C1 segment of cervical spinal cord (tissue), 14 donors: ENCODE data around the gene RTN4R.

ENCODE experiments used
- DNase-seq, 14 donors: peaks; one replicate each; lab custom pipeline; 2025; lab: John Stamatoyannopoulos, UW

RTN4R gene

DNA sequence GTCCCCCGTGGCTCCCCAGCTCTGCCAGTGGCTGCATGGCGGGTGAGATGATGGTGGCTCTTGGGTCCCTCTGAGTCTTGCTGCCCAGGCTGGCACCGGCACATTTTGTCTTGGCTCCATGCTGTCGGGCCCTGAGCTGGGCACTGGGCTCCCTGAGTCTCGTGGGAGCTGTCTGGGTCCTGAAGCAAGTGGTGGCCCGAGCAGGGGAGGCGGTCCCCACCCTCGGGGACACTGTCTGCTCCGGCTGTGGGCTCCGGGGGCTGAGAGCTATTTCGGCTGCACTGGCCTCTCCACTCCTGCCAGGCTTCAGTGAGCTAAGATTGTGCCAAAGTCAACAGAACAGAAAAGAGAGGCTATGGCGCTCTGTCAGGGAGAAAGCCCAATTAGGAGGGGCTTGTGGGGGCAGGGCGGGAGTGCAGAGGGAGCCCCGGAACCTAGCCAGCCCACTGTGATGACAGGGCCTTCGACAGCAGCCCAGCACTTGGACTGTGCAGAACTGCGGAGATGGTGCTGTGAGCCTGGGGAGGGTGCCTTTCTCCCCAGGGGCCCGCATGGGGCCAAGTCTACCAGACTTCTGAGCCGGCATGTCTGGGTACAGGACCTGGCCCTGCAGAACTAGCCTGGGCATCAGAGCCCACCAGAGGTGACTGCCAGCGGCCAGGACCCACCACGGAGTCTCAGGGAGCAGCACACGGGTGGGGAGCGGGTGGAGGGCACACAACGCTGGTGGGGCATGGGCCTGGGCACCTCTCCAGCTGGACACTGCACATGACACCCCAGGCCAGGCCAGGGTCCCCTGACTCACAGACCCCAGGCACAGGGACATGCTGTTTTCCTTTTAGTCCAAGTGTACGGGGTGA is 38.0 kb downstream of the RTN4R start:
- DNase-seq, result peak in 7 of 14 donors; percentile 14 to 62 (median 53)

DNA sequence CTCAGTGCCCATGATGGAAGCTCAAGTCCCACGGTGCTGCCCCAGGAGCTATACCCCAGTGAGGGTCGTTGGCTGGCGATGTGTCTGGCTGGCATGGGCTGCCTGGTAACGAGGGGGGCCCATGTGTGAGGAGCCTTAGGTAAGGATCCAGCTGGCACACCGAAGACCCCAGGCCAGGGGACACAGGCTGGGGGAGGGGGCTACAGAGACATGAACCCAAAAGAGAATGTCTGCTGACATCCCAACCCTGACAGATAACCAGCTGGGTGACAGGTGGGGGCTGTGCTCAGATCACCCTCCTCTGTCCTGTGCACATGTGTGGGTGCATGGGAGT is 39.2 kb downstream of the RTN4R start:
- no peak for DNase-seq

DNA sequence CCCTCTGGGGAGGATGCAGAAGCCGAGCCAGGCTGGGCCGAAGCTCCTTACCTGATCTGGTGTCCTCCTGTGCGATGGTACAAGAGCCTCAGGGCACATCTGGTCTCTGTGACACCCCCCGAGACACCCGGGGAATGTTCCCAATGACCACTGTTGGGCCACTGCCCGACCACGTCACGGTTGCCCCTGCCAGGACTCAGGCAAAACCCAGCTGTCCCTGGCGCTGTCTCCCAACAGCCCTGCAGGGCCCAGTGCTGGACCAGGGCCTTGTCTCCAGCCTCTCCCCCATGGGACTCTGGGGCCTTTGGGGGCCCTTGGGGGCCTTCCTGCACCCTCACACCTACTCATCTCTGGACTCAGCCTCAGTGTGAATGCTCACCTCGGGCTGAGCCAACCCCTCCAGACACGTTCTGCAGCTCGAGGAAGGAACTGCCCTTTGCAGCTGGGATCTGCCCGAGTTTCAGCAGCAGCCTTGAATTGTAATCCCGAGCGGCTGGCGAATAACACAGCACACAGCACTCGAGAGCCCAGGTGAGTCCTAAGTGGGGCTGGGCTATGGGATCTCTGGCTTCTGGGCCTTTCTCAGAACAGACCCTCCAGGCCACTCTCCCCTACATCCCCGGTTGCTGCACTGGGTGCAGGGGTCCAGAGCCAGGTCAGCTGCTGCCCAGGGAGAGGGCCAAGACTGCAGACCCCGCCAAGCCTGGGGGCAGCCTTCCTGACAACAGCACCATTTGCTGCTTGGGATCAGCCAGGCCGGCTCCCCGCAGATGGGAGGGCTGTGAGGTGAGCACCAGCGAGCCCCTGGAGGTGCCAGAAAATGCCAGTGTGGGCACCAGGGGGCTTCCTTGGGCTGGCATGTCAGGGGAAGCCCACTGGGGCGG is 39.8 kb downstream of the RTN4R start:
- peak in 5 of 14 donors; percentile 5 to 41 (median 12) for DNase-seq

DNA sequence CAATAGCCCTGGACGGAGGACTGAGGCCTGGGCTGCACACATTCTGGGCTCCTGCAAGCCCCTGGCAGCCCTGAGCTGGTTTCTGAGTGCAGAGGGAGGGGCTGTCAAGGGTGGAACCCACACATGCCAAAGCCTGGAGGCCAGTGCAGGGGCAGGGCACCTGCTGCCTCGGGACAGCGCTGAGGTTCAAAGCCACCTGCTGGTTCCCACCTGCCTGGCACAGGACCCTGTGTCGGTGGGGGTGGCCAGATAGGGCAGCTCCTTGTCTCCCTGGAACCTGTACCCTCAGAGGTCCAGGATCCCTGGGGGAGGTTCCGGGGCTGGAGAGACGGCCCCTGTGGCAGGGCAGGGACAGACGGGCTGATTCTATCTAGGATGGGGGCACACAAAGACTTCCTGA is 40.8 kb downstream of the RTN4R start:
- no peak for DNase-seq

DNA sequence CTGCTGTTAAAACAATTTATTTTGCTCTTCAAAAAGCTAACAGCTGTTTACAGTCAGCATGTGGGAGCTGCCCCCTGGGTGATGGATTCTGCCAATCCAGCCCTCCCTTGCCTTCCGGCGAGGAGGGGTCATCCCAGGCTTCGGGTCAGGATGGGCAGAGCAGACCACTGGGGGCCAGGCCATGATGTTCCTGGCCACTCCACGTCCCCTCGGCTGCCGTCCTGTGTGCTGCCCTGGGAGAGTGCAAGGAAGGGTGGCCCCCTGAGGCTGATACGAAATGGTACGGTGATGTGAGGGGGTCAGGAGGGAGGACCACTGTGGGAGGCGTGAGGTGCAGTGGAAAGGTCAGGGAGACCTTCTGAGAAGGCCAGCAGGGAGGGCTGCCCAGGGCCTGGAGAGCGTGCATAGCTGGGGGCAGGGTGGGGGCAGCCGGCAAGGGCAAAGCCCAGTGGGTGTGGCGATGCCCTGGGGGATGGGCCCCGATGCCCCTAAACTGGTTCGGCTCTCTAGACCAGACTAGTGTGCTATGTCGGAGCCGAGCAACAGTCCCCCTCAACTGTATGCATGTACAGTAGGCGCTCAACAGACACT is 41.3 kb downstream of the RTN4R start:
- no peak for DNase-seq

DNA sequence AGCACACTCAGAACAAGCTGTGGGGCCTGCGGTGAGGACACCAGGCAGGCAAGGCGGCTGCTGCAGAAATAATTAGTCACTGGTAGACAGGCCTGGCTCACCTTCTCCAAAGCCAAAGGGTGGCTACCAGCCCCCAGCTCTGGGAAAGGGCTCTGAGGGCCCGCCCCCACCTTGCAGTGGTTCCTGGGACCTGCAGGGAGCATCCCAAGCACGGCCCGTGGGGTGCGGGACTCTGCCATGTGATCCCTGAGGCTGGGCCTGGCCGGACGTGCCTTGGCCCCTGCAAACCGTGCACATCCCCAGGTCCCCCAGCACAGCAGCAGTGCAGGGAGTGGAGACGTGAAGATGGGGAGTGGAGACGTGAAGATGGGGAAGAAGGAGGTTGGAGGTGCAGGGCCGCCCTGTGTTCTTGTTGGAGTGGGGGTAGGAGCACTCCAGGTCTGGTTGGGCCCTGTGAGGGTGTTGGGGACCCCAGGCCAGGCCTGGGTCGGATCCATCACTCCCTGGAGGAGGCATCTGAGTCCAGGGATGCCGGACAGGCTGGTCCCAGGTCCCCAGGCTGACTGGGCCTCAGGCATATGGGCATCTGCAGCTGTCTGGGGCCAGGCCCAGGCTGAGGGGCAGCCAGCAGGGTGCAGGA is 41.9 kb downstream of the RTN4R start:
- no peak for DNase-seq

DNA sequence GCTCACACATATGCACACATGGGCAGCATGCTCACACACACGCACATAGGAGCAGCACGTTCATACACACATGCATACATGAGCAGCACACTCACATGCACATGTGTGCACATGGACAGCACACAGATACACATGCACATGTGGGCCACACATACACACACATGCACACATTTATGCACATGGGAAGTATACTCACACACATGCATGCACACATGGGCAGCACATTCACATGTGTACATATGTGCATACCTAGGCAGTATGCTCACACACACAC is 42.5 kb downstream of the RTN4R start:
- DNase-seq, result no peak

DNA sequence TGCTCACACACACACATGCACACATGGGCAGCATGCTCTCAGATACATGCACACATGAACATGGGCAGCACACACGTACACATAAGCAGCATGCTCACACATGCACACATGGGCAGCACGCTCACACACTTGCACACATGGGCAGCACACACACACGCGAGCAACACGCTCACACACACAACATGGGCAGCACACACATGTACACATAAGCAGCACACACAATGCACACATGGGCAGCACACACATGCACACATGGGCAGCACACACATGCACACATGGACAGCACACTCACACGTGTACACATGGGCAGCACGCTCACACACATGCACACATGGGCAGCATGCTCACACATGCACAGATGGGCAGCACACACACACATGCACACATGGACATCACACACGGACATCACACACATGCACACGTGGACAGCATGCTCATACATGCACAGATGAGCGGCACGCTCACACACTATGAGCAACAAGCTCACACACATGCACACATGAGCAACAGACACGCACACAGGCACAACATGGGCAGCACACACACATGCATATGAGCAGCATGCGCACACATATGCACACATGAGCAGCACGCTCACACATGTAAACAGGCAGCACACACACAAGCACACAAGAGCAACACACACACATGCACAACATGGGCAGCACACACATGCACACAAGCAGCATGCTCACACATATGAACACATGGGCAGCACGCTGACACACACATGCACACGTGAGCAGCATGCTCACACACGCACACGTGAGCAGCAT is 43.0 kb downstream of the RTN4R start:
- DNase-seq, result no peak

DNA sequence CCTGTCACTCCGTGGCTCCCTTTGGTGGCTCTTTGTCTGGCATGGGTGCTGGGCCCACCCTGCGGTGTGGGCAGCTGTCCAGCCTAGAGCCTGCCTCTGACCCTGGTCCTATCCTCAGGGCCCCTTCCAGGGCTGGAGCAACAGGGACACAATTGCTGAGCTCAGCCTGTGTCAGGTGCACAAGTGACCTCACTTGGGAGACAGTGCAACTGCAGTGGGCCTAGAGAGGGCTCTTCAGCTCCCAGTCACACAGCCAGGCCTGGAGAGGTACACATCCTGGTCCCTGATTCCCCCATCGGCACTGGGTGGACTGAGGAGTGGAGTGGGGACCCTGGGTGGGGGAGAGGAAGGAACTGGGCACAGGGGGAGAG is 43.9 kb downstream of the RTN4R start:
- no peak for DNase-seq

DNA sequence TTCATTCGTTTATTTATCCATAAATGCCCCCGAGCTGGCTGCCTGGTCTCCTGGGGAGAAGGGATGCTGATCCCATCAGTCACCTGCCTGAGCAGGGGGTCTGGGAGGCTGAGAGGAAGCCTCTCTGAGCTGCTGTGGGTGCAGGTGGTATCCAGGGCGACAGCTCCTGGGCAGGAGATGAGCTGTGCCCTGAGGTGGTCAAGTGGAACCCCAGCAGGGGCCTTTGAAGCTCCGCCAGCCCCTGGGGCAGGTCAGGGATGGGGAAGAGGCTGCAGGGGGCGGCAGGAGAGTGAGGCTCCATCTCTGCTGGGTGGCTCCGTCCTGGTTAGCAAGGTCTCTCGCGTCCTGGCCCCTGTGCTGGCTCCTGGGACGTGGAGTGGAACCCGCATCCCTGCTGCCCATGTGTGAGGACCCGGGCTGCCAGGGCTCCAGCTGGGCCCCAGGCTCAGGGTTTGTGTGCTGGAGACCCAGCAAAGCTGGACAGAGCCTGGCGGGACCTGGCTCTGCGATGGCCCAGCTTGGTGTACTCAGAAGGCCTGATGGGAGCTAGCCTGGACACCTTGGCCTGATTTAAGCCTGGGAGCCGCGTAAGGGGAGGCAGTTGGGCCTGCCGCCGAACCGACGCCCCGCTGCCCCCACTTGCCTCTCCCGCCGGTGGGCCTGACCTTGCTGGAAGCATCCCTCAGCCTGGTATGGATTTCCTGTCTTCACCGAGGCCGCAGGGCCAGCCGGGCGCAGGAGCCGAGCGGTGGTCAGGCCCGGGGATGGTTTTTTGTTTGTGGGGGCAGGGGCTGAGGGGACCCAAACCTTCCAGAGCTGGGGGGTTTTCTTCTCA is 44.5 kb downstream of the RTN4R start:
- DNase-seq, result no peak

DNA sequence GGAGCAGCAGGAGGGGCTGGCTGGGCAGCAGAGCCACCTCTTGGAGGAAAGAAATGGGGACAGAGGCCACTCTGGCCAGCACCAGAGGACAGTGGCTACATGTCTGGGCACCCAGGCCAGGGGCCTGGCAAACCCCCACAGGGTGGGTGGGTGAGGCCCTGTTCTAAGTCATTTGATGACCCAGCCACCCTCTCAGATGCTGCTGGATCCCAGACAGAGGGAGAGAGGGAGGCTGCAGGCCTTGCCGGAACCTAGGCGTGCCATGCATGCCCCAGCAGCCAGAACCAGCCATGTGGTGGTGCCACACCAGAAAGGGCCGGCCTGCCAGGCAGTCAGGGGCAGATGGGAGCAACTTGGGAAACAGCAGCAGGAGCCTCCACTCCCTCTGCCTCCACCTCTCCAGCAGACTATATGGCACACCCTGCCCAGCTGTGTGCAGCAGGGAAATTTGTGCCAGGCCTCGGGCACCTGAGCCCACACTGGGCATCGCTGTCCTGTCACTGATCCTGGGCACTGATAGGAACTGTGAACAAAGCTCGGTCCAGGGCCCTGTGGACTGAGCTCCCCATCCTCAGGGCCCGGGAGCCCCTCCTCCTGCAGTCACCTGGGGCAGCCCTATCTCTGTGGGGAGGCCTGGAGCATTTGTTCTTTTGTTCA is 45.2 kb downstream of the RTN4R start:
- DNase-seq, result no peak

DNA sequence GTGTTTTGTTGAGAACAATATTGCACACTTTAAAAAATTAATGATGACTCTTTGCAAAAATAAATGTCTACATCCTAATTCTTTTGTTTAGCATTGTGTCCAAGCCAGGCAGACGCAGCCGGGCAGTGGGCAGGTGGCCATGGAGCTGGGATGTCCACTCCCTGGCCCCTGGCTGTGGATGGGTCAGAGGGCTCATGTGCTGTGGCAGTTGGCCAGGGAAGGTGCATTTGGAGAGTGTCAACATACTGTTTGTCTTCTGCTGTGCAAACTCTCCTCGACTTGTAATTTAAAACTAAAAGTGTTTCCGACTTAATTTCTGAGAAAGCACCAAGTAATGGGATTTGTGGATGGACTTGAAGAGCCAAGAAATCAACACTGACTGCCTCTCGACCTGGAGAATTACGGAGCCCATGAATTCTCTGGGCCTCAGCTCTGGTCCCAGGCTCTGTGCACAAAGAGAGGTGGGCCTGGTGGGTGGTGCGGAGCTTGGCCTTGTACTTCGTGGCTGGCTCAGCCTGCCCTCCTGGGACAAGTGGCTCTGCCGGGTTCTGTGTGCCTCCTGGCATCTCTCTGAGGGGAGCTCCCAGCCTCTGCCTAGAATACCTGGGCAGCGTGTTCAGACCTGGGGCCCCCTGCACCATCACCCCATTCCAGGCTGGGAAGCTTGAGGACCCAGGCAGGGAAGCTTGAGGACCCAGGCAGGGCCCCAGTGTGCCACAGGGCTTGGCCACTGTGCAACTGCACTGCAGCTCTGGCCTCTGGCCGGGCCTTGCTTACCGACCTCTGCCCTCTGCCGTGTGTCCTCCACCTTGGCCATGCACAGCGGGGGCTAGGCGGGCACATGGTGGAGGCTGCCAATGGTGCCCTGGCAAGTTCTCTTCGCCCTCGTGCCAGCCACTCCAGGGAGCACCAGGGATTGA is 46.4 kb downstream of the RTN4R start:
- DNase-seq, result peak in 4 of 14 donors; percentile 13 to 60 (median 26)

DNA sequence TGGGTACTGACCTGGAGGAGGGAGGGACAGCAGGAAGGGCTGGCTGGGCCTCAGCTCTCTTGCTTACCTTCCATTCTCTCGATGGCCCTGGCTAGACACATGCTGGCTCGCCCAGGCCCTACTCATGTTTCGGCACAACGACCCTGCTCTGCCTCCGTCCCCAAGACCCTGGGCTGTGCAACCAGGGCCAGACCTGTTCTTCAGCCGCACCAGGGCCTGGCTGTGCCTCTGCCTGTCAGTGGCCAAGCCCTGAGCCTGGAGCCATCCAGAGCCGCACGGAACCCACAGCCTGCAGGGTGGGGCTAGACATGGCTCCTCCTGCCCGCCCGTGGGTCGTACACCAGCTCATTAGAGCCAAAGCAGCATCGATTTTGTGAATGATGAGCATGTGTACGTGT is 47.5 kb downstream of the RTN4R start:
- DNase-seq, result no peak

DNA sequence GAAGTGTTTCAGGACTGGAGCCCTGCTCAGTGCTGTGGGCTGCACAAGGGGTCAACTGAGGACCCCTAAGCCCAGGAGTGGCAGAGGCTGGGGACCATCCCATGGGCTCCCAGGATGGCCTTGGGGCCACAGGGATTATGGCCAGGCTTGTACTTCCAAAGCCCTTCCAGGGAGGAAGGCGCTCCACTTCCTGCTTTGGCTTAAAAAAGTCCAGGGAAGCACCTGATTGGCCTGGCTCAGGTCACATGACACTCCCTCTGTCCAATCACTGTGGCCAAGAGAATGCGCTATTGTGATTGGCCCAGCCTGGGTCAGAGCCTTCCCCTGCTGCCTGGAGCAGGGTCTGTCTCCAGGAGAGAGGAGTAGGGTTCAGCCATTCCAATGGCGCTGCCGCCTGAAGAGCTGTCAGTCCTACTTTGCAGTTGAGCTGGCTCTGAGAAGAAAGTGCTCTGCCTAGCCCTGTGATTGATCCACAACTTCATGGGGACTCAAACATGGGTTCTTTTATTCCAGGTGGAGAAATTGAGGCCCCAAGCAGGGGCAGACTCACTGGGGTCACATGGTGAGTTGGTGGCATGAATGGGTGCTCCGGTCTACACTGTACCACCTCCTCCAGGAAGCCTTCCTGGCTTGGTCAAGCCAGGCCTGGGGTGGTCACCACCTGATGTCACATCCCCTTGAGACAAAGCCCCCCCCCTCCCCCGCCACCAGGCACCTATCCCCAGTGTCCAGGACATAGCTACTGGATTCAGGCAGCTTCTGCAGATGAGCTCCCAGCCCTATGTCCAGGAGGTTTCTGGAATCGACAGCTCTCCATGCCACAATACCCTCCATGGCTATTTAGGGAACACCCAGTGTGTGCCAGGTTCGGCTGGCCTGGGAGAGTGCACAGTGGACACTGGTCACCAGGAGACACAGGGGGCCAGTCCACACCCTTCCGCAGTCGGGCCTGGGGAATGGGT is 48.2 kb downstream of the RTN4R start:
- DNase-seq, result no peak

DNA sequence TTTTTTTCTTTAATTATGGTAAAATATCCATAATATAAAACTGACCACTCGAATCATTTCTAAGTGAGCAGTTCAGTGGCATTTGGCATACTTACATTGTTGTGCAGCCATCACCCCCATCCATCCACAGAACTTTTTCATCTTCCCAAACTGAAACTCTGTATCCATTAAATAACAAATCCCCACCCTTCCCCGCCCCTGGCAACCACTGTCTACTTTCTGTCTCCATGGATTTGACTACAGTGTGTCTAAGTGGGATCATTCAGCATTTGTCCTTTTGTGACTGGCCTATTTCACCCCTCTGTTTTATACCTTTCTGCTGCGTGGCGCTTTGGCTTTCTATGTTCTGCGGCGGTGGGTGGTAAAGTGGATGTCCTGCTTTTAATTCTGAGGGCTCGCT is 49.1 kb downstream of the RTN4R start:
- no peak for DNase-seq

DNA sequence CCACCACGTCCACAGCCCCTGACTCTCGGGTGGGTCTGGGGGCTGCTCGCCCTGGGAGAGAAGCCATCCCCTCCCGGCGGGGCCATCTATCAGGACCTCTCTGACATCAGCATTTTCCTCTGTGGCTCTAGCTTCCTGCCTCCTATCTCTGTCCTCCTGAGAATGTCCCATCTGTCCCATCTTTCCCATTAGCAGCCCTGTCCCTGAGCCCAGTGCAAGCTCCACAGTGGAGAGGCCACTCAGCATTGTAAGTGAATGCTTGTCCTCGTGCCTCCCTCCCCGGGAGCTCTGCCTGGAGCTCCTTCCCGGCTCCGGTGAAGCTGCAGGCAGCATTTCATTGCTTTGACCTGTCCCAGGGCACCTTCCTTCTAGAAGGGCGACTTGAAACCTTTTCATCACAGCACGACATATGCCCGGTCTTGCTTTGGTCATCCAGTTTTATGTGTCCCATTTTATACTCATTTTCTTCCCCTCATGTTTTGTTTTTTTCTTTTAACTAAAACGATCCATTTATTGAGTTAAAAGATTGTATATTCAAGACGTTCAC is 49.7 kb downstream of the RTN4R start:
- DNase-seq, result peak in 1 of 14 donors; percentile 57

DNA sequence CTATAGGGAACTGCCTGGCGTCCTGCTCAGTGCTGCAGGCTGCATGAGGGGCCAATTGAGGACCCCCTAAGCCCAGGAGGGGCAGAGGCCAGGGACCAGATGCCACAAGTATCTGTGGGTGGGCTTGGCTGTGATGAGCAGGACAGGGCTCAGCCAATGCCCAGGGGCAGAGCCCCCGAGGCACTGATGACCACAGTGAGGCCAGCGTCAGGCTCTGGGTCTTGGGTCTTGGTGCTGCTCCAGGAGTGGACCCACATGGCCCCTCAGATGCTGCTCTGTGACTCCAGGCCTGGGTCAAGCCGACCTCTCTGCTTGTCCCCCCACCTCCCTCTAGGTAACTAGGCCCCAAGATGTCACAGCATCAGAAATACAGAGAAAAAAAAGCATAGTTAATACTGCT is 50.6 kb downstream of the RTN4R start:
- no peak for DNase-seq
